ENCODE data around the gene RAPGEF1.

Gene RAPGEF1

GRCh38 chr9:131545786-131546335, 194.0 kb downstream of the RAPGEF1 start:
- TF ChIP-seq CTCF (IDR thresholded peaks at IDR 0.05; ENCODE audit: low read depth, low read length): no peak
- no peak overlapping the region for H3K4me3 ChIP-seq (ENCODE audit: low read depth, low read length)
- in situ Hi-C loops (cut with HindIII; ENCODE audit: low sequenced_read_pairs): no loop called here
- no peak for DNase-seq (ENCODE audit: low read depth, low spot score)

GRCh38 chr9:131545003-131545785, 194.7 kb downstream of the RAPGEF1 start, which contains the start of gene PRRT1B:
Gene PRRT1B, plus strand, starts transcription at chr9:131545523. Its CDS starts 93 bp downstream, at chr9:131545616.
- in situ Hi-C loops (cut with HindIII; ENCODE audit: low sequenced_read_pairs): no loop called here
- no peak within 1 kb of the TSS for H3K4me3 ChIP-seq (ENCODE audit: low read depth, low read length)
- DNase-seq (ENCODE audit: low read depth, low spot score): no peak
- TF ChIP-seq CTCF (IDR thresholded peaks at IDR 0.05; ENCODE audit: low read depth, low read length): no peak

- DNase-seq (ENCODE audit: low read depth, low spot score): no peak
- in situ Hi-C loops (cut with HindIII; ENCODE audit: low sequenced_read_pairs): no loop called here
- TF ChIP-seq CTCF (IDR thresholded peaks at IDR 0.05; ENCODE audit: low read depth, low read length): no peak
- no peak overlapping the region for H3K4me3 ChIP-seq (ENCODE audit: low read depth, low read length)
Measured at GRCh38 chr9:131543141-131543540, 196.7 kb downstream of the RAPGEF1 start.

- no peak for TF ChIP-seq CTCF (IDR thresholded peaks at IDR 0.05; ENCODE audit: low read depth, low read length)
- in situ Hi-C loops (cut with HindIII; ENCODE audit: low sequenced_read_pairs): no loop called here
- DNase-seq (ENCODE audit: low read depth, low spot score): no peak
Measured at GRCh38 chr9:131539223-131539923, 200.5 kb downstream of the RAPGEF1 start.

GRCh38 chr9:131537946-131538345, 201.9 kb downstream of the RAPGEF1 start:
- no peak overlapping the region for H3K4me3 ChIP-seq (ENCODE audit: low read depth, low read length)
- DNase-seq (ENCODE audit: low read depth, low spot score): no peak
- TF ChIP-seq CTCF (IDR thresholded peaks at IDR 0.05; ENCODE audit: low read depth, low read length): no peak
- in situ Hi-C loops (cut with HindIII; ENCODE audit: low sequenced_read_pairs): no loop called here

More at GRCh38 chr9:131539223-131539923, 200.5 kb downstream of the RAPGEF1 start:
- no peak overlapping the region for H3K4me3 ChIP-seq (ENCODE audit: low read depth, low read length)

- TF ChIP-seq CTCF (IDR thresholded peaks at IDR 0.05; ENCODE audit: low read depth, low read length): no peak
- DNase-seq (ENCODE audit: low read depth, low spot score): no peak
Measured at GRCh38 chr9:131534721-131535237, 205.1 kb downstream of the RAPGEF1 start.

More at GRCh38 chr9:131534721-131535237, 205.1 kb downstream of the RAPGEF1 start:
- in situ Hi-C loops (cut with HindIII; ENCODE audit: low sequenced_read_pairs): no loop called here
- no peak overlapping the region for H3K4me3 ChIP-seq (ENCODE audit: low read depth, low read length)
